NCI-H748 treated with DMSO at 0.1 percent for 48 hours (cell line): ENCODE data around the gene ARMS2.
A peak's percentile ranks its signal among the peaks of the same experiment; 100 is the strongest.

Source experiments
- DNase-seq: peaks from one replicate; lab custom pipeline; 2025; lab: John Stamatoyannopoulos, UW

Gene ARMS2, protein sequence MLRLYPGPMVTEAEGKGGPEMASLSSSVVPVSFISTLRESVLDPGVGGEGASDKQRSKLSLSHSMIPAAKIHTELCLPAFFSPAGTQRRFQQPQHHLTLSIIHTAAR

DNA sequence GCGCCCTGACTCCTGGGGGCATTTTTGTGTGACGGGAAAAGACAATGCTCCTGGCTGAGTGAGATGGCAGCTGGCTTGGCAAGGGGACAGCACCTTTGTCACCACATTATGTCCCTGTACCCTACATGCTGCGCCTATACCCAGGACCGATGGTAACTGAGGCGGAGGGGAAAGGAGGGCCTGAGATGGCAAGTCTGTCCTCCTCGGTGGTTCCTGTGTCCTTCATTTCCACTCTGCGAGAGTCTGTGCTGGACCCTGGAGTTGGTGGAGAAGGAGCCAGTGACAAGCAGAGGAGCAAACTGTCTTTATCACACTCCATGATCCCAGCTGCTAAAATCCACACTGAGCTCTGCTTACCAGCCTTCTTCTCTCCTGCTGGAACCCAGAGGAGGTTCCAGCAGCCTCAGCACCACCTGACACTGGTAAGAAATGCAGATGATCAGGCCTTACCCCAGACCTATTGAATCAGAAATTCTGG lies at the start of gene ARMS2:
Gene ARMS2, plus strand, starts transcription at position 51 of the 478 bp plus-strand sequence. Its CDS starts 75 bp downstream, at position 126.
- DNase-seq: no peak

GRCh38 chr10:122407375-122408125 lies 46.9 kb upstream of the ARMS2 start:
- DNase-seq: no peak

DNA sequence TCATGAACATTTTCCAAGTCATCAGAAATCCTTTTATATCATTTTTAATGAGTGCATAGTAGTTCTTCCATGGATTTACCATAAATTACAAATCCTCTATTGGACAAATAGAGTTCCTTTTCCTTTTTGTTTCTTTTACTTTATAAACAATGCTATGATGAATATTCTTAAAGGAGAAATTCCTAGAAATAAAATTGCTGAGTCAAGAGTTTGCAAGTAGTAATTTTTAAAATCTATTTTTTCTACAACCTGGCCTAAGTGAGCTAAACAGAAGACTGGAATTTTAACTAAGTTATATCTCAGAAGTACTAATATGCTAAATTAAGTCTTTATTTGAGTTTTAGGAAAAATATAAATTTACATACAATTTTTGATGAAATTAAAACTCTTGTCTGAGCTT lies 41.1 kb upstream of the ARMS2 start:
- DNase-seq: no peak

DNA sequence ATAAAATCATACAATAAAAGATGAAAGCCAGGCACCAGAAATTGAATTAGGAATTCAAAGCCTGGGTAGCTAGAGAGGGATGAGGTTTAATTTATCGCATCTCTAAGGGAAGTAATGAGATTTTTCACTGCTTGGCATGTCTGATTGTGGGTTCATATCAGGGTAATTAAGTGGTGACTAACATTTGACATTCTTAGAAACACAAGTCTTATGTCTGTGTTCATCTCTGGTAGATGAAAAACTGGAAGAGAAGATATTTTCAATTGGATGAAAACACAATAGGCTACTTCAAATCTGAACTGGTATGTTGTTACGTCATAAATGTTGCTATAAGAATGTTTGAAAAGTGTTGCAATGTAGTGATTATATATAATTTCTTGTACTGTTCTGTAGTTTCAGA lies 36.8 kb upstream of the ARMS2 start:
- no peak for DNase-seq

DNA sequence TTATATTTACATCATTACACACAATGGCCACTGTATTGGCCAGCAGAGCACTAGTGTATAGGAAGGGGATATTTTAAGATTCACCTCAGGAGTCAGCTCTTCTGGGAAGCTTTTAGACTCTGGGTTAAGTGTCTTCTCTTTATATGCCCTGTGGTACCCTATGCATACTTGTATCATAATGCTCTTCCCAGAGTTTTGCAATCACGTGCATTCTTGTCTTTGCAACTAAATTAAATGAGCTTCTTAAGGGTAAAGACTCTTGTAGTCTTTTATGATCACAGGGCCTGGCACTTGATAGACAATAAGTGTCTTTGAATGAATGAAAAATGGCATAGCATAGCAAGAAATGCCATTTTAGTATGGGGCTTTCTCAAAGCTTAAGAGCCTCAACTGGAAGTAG lies 35.4 kb upstream of the ARMS2 start:
- DNase-seq: no peak

DNA sequence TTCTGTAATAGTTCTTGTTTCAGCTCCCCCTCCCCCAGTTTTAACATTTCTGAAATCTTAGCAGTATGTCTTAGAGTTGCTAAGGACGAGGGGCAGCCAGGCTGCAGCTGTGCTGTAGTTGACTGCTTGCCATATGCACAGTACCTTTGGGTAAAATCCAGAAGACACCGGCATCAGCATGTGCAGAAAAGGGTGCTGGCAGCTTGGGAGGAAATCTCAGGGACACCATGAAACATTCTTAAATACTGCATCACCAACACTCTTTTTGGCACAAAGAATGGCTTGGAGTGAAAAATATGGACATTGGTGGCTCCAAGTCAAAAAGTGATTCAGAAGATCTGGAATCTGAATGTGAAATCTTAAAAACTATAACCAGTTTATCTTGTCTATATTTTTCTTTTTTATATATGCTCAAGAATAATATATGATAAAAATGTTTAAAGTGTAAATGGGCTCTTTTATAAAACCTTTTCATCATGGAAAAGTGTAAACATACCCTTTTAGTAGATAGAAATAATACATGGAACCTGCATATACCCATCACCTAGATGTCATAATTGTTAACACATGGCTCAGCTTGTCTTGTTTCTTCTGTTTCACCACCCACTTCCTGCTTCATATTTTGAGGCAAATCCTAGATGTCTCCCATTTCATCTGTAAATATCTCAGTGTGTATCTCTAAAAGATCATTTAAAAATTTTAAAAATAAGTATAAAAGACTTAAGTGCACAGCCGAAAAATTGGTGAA lies 34.4 kb upstream of the ARMS2 start:
- no peak for DNase-seq

DNA sequence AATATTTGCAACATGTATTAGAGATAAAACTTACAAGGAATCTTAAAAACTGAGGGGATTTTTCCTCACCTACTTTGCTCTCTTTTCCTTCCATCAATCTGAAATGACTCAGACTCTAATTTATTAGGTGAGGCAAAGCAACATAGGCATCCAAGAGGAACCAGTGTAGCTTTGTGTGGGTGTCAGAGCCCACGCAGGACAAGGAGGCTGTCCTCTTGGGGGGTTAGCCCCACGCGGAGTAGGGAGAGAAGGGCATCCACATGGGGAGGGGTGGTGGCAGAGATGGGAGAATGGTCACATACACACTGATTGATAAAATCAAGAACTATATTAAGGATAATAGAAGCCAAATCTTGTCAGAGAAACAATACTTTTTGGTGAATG lies 33.8 kb upstream of the ARMS2 start:
- DNase-seq: no peak

GRCh38 chr10:122421054-122421625 lies 33.3 kb upstream of the ARMS2 start:
- no peak for DNase-seq

- DNase-seq: no peak
These were observed 32.7 kb upstream of the ARMS2 start for GRCh38 chr10:122421742-122422141.

DNA sequence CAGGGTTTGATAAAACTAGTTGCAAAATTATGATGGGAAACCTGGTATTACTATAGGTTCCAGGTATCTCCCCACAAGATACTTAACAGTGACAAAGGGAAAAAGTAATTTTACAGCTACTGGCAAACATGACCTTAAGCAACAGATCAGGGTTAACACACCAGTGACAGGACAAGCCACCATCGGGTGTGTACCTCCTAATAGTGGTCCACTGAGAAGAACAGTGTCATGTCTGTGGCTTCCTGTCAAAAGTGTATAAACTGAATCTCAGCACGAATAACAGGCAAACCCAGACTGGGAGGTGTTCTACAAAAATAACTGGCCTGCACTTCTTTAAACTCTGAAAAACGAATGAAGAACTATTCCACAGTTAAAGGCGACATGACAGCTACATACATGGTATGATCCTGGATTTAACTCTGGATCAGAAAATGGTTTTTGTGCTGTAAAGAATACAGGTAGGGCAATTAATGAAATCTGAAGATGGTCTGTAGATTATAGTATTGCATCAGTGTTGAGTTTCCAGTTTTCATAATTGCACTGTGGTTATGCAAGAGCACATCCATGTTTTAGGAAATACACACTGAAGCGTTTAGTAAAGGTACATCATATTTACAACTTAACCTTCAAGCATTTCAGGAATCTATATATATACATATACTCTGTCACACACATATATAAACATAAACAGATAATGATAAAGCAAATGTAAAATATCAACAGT lies 32.0 kb upstream of the ARMS2 start:
- DNase-seq: no peak

GRCh38 chr10:122424059-122424458 lies 30.4 kb upstream of the ARMS2 start:
- no peak for DNase-seq

- DNase-seq: no peak
These were observed 27.6 kb upstream of the ARMS2 start for GRCh38 chr10:122426829-122427228.

DNA sequence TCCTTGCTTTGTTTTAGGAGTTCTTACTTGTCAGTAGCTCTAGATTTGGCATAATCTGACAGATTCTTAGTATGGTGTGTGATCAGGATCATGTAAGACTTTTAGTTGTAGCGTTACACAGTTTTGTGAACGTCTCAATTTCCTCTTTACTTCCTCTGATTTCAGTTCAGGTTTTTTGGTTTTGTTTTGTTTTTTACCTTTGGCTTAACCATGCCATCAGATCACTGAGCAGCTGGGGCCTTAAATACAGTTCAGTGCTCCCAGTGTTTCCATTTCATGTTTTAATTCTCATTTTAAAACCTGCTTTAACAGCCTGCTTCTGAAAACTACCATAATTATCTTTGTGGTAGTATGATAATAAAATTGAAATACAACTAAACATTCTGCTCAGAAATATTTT lies 27.2 kb upstream of the ARMS2 start:
- DNase-seq: no peak

GRCh38 chr10:122435212-122435827 lies 19.1 kb upstream of the ARMS2 start:
- peak; percentile 23 for DNase-seq

DNA sequence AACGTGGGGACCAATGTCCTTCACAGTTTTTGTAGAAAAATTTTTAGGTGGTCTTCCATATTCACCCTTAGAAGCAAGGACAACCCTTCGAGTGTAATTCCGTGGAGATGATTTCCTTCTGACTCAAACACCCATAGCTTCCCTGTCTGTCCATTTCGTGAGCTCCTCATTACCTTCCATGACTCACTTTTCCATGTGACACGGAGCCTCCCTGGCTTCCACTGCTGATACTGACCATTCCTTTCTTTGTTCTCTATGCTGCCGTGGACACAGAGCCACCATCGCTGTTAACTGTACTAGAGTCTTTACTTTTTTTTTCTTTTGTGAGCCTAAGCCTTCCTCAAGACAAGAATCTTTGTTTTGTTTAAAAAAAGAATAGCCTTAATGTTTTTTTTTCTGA lies 12.5 kb upstream of the ARMS2 start:
- DNase-seq: no peak

DNA sequence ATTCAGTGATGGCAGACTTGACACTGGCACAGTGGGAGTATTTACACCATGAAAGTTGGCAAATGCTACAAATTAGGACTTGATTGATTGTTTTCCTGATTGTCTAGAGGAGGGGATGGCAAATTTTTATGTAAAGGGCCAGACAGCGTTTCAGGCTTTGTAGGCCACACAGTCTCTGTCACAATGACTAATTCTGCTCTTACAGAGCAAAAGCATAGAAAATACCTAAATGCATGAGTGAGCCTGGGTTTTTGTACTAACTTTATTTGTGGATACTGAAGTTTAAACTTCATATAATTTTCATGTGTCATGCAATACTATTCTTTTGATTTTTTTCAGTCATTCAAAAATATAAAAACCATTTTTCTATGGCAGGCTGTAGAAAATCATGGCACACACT lies 9.0 kb upstream of the ARMS2 start:
- no peak for DNase-seq

DNA sequence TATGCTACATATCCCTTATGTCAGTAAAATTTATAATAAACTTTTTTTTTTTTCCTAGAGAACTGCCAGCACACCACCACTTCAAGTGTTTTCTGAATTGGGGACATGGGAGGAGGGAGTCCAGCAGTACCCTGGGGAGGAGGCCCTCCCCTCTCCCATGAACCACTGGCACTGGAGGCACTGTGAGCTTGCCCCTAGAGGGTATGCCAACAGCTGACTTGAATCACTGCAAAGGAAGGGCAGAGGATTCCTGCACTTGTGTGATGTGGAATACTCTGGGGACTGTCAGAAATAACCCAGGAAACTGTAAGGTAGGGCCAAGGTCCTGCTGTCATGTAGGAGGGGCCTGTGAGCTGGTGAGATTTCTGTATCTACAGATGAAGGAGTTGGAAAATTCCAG lies 8.5 kb upstream of the ARMS2 start:
- no peak for DNase-seq

- no peak for DNase-seq
These were observed 7.6 kb upstream of the ARMS2 start for GRCh38 chr10:122446668-122447423.

DNA sequence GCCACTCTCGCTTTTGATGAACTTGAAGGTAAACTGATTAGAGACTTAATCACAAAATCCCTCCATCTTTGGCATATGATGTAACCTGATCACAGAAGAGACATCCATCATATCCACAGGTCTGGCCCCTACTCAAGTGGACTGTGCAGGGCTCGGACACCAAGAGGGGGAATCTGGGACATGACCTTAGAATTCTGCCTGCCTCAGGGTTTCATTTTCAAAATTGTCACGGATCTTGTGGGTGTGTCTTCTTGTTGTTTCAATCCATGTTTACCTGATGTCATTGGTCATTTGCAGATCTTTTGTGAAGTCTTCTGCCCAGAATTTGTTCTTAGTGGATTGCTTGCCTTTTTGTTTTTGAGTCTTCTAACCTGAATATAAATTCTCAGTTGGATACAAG lies 5.9 kb upstream of the ARMS2 start:
- DNase-seq: no peak

DNA sequence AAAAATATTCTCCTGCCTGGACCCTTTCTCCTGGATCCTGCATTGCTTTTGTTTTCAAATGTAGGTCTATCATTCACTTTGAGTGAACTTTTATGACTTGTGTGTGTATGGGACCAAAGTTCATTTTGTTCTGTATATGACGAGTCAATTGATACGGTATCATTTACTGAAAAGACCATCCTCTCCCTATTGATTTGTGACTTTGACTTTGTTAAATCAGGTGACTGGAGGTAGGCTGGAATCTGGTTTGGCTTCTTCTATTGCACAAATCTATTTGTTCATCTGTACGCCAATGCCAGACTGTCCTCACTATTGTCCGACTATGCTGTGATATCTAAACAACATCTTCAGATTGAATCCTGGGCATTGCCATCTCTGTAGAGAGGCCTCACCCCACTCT lies 5.3 kb upstream of the ARMS2 start:
- no peak for DNase-seq

DNA sequence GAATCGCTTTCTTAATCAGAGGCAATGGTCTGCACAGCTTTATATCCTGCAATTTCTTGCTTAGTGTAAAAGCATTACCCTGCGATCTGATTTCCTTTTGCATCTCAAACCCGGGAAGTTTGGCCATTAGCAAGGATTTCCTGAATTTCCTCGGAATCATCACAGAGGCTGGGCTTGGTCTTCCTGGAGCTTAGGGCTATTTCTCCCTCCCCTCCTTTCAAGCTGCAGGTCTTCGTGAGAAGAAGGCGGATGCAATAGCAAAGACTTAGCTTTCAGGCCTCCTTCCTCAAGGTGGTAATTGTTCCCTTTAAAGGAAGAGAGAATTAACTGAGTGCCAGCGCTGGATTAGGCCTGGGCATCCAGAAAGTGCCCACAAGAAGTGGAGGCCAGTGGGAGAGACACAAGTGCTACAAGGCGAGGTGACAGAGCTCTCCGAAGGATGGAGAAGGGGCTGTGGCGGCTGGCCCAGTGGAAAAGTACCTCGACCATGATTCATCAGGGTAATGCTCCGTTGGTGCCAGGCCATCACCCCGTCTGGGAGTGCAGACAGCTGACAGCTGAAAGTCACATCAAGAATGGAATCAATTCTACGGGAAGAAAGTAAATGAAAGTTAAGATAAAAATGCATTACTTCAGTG lies 4.0 kb upstream of the ARMS2 start:
- DNase-seq: no peak
